Astrocyte (in vitro differentiated cells and primary cell): ENCODE measurements around the gene GALNS.

ENCODE experiments used
- EZH2 ChIP-seq: IDR thresholded peaks from 2 replicates; pipeline ENCODE4 v1.6.1; 2012; ENCODE audit warnings: mild to moderate bottlenecking, low read length, inconsistent platforms; ENCODE audit not compliant: insufficient read depth
- TF ChIP-seq, protein P1 (sequence below): IDR thresholded peaks from 2 replicates; pipeline ENCODE4 v1.5.1; 2011; ENCODE audit warnings: low read depth, mild to moderate bottlenecking, inconsistent platforms, low read length, moderate library complexity; ENCODE audit not compliant: insufficient read depth

DNA sequence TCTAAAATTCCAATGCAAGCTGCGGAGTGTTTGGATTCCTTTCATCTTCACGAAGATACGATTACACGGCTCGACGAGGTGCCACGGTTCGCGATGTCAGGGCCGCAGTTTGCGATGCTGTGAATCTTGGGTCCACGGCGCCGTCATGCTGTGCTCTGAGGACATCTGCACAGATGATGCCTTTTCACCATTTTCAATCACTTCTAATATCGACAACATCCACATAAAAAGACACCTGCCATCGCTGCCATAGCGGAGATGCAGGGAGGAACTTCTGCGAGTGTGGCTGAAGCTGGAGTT, 38.2 kb downstream of the GALNS start:
- TF ChIP-seq, protein P1, sequence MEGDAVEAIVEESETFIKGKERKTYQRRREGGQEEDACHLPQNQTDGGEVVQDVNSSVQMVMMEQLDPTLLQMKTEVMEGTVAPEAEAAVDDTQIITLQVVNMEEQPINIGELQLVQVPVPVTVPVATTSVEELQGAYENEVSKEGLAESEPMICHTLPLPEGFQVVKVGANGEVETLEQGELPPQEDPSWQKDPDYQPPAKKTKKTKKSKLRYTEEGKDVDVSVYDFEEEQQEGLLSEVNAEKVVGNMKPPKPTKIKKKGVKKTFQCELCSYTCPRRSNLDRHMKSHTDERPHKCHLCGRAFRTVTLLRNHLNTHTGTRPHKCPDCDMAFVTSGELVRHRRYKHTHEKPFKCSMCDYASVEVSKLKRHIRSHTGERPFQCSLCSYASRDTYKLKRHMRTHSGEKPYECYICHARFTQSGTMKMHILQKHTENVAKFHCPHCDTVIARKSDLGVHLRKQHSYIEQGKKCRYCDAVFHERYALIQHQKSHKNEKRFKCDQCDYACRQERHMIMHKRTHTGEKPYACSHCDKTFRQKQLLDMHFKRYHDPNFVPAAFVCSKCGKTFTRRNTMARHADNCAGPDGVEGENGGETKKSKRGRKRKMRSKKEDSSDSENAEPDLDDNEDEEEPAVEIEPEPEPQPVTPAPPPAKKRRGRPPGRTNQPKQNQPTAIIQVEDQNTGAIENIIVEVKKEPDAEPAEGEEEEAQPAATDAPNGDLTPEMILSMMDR: no peak
- no peak for TF ChIP-seq EZH2
